SU-DHL-6 (cell line): Measurements from ENCODE around the gene MAPKAPK2.

ENCODE experiments used
- H2AFZ ChIP-seq: fragments of 200-600 bp; sonication (generic); 2 replicates; pipeline ENCODE4 v1.6.1; 2014; ENCODE audit warnings: low read depth, mild to moderate bottlenecking, moderate library complexity, mixed read lengths, antibody characterized with exemption, low read length; ENCODE audit not compliant: severe bottlenecking
- H3F3A ChIP-seq: fragments of 200-600 bp; shearing (Covaris generic); 2 replicates; pipeline ENCODE4 v1.6.0; 2016; ENCODE audit warnings: antibody characterized with exemption, mild to moderate bottlenecking; ENCODE audit not compliant: insufficient read depth
- H3K27ac ChIP-seq: fragments of 200-600 bp; sonication (generic); 2 replicates; pipeline ENCODE4 v1.5.1; 2016; ENCODE audit warnings: low read depth, mild to moderate bottlenecking, low read length, moderate library complexity, mixed read lengths
- H3K27me3 ChIP-seq: fragments of 200-600 bp; sonication (generic), shearing (Covaris generic); 2 replicates; pipeline ENCODE4 v1.6.0; 2014; ENCODE audit warnings: mild to moderate bottlenecking, low read length
- H3K36me3 ChIP-seq: fragments of 200-600 bp; sonication (generic); 2 replicates; pipeline ENCODE4 v1.6.1; 2014; ENCODE audit warnings: mild to moderate bottlenecking, low read length, mixed read lengths
- H3K4me2 ChIP-seq: fragments of 300-600, 200-600 bp; shearing (Covaris generic), sonication (generic); 2 replicates; pipeline ENCODE4 v1.6.0; 2014; ENCODE audit warnings: low read length, low read depth, mild to moderate bottlenecking; ENCODE audit not compliant: poor library complexity, severe bottlenecking
- H3K4me3 ChIP-seq: fragments of 200-600 bp; sonication (generic); 2 replicates; pipeline ENCODE4 v1.5.1; 2014; ENCODE audit warnings: antibody characterized with exemption, low read length, mild to moderate bottlenecking, mixed read lengths; ENCODE audit not compliant: insufficient read depth, poor library complexity, severe bottlenecking
- H3K79me2 ChIP-seq: fragments of 200-600 bp; sonication (generic); 2 replicates; pipeline ENCODE4 v1.6.1; 2014; ENCODE audit warnings: mild to moderate bottlenecking, low read length, moderate library complexity; ENCODE audit not compliant: insufficient read depth
- H3K9ac ChIP-seq: fragments of 200-600 bp; sonication (generic); 2 replicates; pipeline ENCODE4 v1.7.0; 2014; ENCODE audit warnings: mild to moderate bottlenecking, low read length
- H3K9me2 ChIP-seq: fragments of 200-600 bp; sonication (generic); replicated peaks from 2 replicates; pipeline ENCODE4 v1.6.1; 2014; ENCODE audit warnings: low read length; ENCODE audit not compliant: insufficient read depth
- H3K9me3 ChIP-seq: fragments of 200-600 bp; sonication (generic); 2 replicates; pipeline ENCODE4 v1.6.1; 2014; ENCODE audit warnings: low read length, mixed read lengths; ENCODE audit not compliant: insufficient read depth
- H4K20me1 ChIP-seq: fragments of 200-600 bp; sonication (generic); 2 replicates; pipeline ENCODE4 v1.6.1; 2014; ENCODE audit warnings: low read depth, mild to moderate bottlenecking, antibody characterized with exemption, low read length, moderate library complexity, mixed read lengths
- EZH2phosphoT487 ChIP-seq: fragments of 200-600 bp; sonication (generic), shearing (Covaris generic); conservative IDR thresholded peaks from 2 replicates; pipeline ENCODE4 v1.6.1; 2018; ENCODE audit warnings: mild to moderate bottlenecking, antibody characterized with exemption, low read length, moderate library complexity, mixed read lengths
- TF ChIP-seq, protein P1 (sequence below): fragments of 200-600 bp; sonication (generic); IDR thresholded peaks from one replicate; pipeline ENCODE4 v1.5.1; 2017; ENCODE audit warnings: antibody characterized with exemption, mild to moderate bottlenecking, low read length, moderate library complexity; ENCODE audit not compliant: insufficient read depth, poor library complexity, severe bottlenecking

Gene MAPKAPK2

DNA sequence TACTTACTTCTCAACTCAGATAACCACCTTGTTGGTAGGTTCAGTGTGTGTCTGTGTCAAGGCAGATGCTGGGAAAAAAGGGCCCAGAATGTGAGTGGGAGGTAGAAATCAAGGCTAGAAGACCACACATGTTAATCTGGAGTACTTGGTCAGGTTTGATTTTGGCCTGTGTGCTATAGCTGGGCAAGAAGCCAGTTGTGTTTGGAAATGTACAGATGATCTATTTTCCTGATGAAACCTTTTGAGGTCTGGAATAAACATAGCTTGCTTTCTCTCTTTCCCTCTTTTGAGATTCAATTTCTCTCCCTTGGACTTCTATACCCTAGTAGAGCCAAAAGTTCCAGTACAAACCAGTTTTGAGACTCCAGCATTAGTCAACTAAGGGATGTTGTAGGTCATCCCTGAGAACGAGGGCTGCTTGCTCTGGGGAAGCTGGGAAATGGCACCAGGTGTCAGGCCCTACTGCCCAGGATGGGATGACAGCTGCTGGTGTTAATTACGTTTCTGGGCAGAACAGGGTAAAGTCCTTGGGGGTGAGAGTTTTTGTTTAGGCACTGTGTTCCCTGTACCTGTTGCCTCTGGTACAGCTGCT lies 15.8 kb downstream of the MAPKAPK2 start:
- H3K27ac ChIP-seq, result no peak overlapping the region
- H3K36me3 ChIP-seq, result no peaks in the 10 kb centered on the region
- no peaks in the 10 kb centered on the region; the same call in 1 of the 2 replicates for H3K79me2 ChIP-seq
- no peaks in the 10 kb centered on the region for H3K9me2 ChIP-seq
- H3K4me2 ChIP-seq, result no peak overlapping the region
- no peak overlapping the region for H3K4me3 ChIP-seq
- H3K9me3 ChIP-seq, result no peaks in the 10 kb centered on the region
- TF ChIP-seq, protein P1, sequence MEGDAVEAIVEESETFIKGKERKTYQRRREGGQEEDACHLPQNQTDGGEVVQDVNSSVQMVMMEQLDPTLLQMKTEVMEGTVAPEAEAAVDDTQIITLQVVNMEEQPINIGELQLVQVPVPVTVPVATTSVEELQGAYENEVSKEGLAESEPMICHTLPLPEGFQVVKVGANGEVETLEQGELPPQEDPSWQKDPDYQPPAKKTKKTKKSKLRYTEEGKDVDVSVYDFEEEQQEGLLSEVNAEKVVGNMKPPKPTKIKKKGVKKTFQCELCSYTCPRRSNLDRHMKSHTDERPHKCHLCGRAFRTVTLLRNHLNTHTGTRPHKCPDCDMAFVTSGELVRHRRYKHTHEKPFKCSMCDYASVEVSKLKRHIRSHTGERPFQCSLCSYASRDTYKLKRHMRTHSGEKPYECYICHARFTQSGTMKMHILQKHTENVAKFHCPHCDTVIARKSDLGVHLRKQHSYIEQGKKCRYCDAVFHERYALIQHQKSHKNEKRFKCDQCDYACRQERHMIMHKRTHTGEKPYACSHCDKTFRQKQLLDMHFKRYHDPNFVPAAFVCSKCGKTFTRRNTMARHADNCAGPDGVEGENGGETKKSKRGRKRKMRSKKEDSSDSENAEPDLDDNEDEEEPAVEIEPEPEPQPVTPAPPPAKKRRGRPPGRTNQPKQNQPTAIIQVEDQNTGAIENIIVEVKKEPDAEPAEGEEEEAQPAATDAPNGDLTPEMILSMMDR, result no peak
- no peak for TF ChIP-seq EZH2phosphoT487
- no peak overlapping the region for H2AFZ ChIP-seq
- no peaks in the 10 kb centered on the region for H3F3A ChIP-seq
- H3K9ac ChIP-seq, result no peak overlapping the region
- peaks cover 19% of the 10 kb centered on the region; the same call in 1 of the 2 replicates for H4K20me1 ChIP-seq
- H3K27me3 ChIP-seq, result no peaks in the 10 kb centered on the region

DNA sequence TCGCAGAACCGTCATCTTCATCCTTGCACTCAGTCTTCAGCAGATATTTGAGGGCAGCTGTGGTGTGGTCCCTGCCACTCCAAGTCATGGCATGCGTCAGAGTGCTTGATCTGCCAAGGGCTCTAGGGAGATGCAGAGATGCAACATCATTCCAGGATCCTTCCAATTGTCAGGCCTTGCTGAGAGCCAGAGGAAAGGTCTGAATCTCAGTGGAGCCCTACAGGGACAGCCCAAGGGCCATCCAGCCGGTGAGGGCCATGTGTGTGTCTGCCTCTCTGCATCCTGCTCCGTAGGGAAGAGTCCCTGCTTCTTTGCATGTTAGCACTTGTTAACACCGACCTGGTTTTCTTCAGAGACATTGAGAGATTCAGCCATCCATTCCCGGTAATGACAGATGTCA lies 17.6 kb downstream of the MAPKAPK2 start:
- Histone ChIP-seq H3K4me2 (no peak overlapping the region), H3K27ac (no peak overlapping the region), H3K27me3 (no peaks in the 10 kb centered on the region), H3K4me3 (no peak overlapping the region), H3K36me3 (no peaks in the 10 kb centered on the region), H3K9me3 (no peaks in the 10 kb centered on the region), H3K9ac (no peak overlapping the region), H4K20me1 (peaks cover 19% of the 10 kb centered on the region; the same call in 1 of the 2 replicates), H3K9me2 (no peaks in the 10 kb centered on the region), H3F3A (no peaks in the 10 kb centered on the region), H3K79me2 (no peaks in the 10 kb centered on the region; the same call in 1 of the 2 replicates), H2AFZ (no peak overlapping the region)
- TF ChIP-seq, protein P1, result no peak
- no peak for TF ChIP-seq EZH2phosphoT487

DNA sequence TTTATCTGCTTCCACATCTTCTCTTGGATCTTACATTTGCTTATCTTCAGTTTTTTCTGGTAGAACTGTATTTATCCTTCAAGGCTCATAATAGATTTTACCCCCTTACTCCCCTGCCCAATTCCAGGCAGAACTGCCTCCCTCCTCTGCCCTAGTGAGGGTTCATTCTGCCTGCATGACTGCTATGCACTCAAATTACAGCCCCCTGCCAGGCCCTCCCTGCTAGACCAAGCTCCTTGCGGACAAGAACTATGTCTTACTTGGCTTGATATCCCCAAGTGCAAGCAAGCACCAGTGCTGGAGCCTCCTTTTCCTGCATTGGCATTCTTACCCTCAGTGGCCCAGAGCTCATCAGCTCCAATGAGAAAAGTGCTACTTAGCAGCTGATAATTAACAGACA lies 18.1 kb downstream of the MAPKAPK2 start:
- H3K79me2 ChIP-seq, result no peaks in the 10 kb centered on the region; the same call in 1 of the 2 replicates
- H3K36me3 ChIP-seq, result no peaks in the 10 kb centered on the region
- H3F3A ChIP-seq, result no peaks in the 10 kb centered on the region
- no peak overlapping the region for H2AFZ ChIP-seq
- H3K9me3 ChIP-seq, result no peaks in the 10 kb centered on the region
- no peak for TF ChIP-seq EZH2phosphoT487
- TF ChIP-seq, protein P1, result no peak
- H3K9ac ChIP-seq, result no peak overlapping the region
- H3K4me3 ChIP-seq, result no peak overlapping the region
- H3K27ac ChIP-seq, result no peak overlapping the region
- H3K9me2 ChIP-seq, result no peaks in the 10 kb centered on the region
- H4K20me1 ChIP-seq, result peaks cover 19% of the 10 kb centered on the region; the same call in 1 of the 2 replicates
- H3K4me2 ChIP-seq, result no peak overlapping the region
- H3K27me3 ChIP-seq, result no peaks in the 10 kb centered on the region
